Hematopoietic multipotent progenitor cell treated with erythropoietin and hydrocortisone succinate and interleukin-3 and kit ligand, for 4 days (in vitro differentiated cells): ENCODE results near the gene CDCA3.

Experiments
- DNase-seq: peaks from one replicate; pipeline ENCODE4 v3.0.0-alpha.2; 2015

The CDCA3 gene

DNA sequence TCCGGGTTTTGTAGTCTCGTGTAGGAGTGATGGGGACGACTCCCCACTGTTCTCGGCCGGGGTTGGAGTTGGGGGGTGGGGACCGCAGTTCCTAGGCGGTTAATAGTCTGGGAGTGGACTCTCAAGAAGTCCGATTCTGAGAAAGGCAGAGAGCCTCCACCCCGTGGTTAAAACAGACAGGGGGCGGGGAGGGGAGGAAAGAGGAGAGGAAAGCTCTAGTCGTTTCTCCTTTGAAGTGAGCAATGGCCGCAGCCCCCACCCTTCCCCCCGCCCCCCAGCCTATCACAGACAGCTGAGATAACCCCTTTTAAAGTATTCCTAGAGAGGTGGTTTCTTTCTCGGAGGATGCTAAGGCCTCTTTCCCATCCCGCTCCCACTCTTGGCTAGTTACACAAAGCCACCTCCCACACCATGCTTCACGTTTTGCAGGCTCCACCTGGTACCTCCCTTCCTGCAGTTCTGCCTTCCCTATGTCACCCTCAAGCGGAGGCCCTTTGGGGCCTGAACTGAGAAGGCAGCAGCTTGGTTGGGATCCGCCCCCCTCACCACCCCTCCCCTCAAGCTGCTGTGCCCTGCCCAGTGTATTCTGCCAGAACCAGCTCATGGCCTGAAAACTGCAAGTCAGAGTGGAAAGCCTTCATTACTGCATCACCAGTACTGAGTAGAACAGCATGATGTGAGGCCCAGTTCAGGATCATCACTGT lies 1.7 kb upstream of the CDCA3 start:
- DNase-seq, result peak; percentile 85

DNA sequence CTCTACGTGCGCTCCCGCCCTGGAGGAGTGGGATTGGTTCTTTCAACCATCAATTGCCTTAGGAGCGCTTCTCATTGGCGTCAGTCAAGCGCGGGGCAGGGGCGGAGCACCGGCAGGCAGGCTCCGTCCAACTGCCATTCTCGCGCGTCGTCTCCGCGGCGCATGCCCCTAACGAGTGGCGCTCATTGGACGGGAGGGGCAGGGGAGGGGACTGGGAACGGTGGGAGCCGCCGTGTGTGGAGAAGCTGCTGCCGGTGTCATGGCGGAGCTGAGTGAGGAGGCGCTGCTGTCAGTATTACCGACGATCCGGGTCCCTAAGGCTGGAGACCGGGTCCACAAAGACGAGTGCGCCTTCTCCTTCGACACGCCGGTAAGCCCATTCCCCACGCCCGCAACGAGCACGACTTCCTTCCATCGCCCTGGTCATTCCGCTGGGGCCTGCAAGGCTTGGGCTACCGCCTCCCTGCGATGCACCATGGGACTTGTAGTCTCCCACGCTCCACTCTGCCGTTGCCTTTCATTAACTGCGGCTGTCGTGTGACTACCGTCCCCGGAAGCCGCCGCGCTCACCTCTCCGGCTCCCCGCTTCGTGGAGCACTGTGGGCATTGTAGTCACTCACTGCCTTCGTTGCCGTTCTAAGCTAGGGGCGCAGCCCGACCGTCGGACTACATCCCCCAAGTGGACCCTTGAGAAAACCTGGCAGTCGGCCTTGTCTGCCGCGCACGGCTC lies 1.0 kb upstream of the CDCA3 start, which contains the start of gene USP5:
Gene USP5, plus strand, starts transcription at position 230 of the 730 bp plus-strand sequence. Its CDS starts 30 bp downstream, at position 260.
- DNase-seq, result peak; percentile 100

DNA sequence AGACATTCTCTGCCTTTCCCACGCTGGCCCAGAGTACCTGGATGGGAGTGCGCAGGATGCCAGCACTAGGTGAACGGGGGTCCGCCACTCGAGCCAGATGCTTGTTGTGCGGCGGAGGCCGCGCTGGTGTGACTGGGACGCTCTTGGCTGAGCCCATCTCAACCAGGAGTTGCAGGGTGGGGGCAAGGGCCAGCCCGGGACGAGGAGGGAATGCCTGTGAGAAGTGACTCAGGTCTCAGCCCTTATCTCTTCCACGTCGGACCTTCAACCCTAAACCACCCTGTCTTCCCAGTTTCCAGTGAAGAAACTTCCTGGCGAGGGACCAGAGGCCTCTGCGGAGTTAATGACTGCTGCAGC lies 312 bp downstream of the CDCA3 start:
- no peak for DNase-seq

- DNase-seq, result no peak
Measured at GRCh38 chr12:6849976-6850560, 1.0 kb downstream of the CDCA3 start.

DNA sequence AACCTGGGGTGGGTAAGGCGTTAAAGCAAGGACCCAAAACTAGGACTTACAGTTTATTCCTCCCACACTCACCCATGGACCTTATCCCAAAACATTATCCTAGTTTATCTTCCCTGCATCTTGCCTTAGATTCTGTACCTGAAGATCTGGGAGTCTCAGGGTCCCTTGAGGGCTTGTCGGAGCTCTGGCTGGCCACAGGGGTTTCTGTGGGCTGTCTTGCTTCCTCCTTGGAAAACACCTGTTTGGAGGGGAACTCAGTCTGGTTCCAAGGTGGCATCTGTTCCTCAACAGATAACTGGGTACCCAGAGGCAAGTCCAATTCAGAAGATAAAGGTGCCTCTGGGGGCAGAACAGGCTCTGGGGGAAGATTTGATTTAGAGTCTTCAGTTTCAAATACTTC lies 1.7 kb downstream of the CDCA3 start:
- DNase-seq, result peak; percentile 27

GRCh38 chr12:6847676-6848075 lies 3.4 kb downstream of the CDCA3 start:
- no peak for DNase-seq

GRCh38 chr12:6846316-6846869 lies 4.7 kb downstream of the CDCA3 start:
- no peak for DNase-seq

- no peak for DNase-seq
Measured at GRCh38 chr12:6845395-6845794, 5.7 kb downstream of the CDCA3 start.

- DNase-seq, result peak; percentile 71
Measured at GRCh38 chr12:6843118-6843902, 7.8 kb downstream of the CDCA3 start.

GRCh38 chr12:6842075-6842474 lies 9.0 kb downstream of the CDCA3 start:
- DNase-seq, result no peak

GRCh38 chr12:6840761-6841515 lies 10.1 kb downstream of the CDCA3 start, which contains the start of gene GNB3:
TSS of gene GNB3 (plus strand) at chr12:6840925. CDS start at chr12:6841288, 363 bp downstream.
- no peak for DNase-seq

GRCh38 chr12:6840330-6840729 lies 10.8 kb downstream of the CDCA3 start:
- peak; percentile 60 for DNase-seq

DNA sequence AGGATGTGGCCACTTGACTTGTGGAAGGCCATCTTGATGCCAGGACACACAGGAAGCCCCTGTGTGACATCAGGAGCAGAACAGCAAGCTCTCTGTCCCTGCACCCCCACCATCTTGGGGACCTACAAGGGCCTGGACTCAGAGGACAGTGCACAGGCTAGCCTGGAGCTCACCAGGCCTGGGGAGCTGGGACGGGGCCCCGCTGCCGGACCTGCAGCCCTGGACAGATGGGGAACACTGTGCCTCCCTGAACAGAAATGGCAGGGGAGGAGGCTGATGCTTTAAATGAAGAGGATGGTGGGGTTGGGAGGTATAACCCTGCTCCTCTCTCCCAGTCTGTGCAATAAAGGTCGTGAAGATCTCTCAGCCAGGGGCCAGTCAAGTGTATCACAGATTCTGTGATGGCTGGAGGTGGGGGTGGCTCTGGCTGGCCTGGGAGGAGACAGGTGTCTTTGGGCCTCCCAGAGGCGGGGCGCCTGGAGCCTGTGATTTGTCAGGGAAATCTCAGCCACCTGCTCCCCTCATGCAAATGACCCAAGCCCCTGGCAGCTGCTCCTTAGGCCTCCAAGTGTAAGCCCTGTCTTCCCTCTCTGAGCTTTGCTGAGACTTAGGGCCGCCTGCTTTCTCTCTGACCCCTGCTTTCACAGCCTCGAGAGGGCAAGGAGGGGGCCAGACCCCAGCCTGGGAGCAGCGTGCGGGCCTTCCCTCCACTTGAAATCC lies 11.4 kb downstream of the CDCA3 start:
- DNase-seq, result no peak

DNA sequence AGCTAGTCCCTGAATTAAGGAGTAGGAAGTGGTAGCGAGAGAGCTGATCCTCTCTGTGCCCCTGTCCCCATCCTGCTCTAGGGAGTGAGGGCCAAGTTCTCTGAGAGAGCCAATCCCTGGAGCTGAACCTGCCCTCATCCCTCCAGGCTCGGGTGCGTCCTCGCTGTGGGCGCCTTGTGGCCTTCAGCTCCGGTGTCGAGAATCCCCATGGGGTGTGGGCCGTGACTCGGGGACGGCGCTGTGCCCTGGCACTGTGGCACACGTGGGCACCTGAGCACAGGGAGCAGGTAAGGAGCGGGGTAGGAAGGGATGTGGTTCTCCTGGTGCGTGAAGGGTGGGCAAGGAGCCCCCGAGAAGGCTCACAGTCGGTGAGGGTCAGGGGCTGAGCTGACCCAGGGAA lies 12.2 kb downstream of the CDCA3 start:
- DNase-seq, result no peak

- DNase-seq, result no peak
Measured at GRCh38 chr12:6837370-6838060, 13.6 kb downstream of the CDCA3 start.

DNA sequence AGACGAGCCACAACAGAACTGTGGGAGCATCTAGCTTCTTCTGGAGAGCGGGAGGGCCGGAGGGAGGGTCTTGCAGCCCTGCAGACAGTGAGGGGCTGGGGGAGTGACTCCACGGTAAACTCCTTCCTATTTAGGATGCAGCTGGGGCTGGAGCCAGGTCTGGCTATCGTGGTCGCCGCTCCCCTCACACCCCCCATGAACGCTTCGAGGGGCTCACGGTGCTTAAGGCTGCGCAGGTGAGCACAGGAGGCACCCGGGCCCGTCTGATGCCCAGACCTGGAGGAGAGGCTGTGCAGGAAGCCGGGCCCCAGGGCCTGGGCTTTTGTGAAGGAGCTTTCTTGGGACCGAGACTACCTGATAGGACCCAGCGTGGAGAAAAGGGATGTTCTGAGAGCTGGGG lies 14.2 kb downstream of the CDCA3 start:
- no peak for DNase-seq

- no peak for DNase-seq
Measured at GRCh38 chr12:6834873-6835272, 16.2 kb downstream of the CDCA3 start.

DNA sequence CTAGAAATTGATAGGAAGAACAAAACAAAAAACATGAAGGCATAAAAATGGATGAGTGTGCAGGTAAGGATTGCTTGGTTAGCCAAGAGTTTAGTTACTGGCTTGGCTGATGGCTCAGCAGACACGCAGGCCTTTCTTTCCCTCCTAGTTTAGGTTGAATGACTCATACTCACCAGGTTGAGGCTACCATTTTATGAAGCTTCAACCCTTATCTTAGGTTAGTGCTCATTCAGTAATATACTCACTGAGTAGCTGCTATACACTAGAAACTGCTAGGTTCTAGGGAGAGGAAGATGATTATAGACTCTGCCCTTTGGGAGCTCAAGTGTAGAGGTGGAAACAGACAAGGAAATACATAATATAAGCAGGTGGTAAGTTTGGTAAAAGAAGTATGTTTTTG lies 16.8 kb downstream of the CDCA3 start:
- DNase-seq, result no peak

DNA sequence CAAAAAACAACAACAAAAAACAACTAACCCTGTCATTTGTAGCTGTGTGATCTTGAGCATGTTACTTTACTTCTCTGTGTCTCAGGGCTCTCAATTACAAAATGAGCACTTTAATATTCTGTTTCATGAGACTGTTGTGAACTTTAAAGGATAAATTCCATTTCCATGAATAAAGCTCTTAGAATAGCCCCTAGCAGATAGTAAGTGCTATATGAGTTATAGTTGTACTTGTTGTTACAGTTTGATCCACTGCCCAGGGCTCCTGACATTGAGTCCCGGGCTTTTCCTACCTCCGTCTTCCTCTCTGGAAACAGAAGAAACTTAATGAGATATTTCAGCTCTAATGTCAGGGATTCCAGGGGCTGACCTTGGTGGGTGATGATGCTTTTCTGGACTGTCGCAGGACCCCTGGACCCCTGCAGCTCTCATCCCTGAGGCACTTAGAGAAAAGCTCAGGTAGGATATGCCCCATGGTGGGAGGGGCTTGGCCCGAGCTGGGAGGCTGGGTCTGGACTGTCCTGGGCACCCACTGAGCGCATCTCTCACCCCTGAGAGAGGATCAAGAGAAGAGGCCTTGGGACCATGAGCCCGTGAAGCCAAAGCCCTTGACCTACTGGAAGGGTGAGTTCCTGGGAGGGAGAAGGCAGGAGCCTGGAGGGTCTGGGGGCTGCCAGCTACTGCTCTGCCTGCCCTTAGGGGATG lies 17.7 kb downstream of the CDCA3 start:
- DNase-seq, result no peak

GRCh38 chr12:6832125-6832524 lies 19.0 kb downstream of the CDCA3 start:
- no peak for DNase-seq
